ENCODE results near the gene SLK. TPM values are rescaled to one million over a fixed set of nuclear protein-coding genes. Genes with fewer than 3 reads are reported as not detected.
A peak's percentile ranks its signal among the peaks of the same experiment; 100 is the strongest.

Gene SLK
- total RNA-seq, 2 experiments from 2014 or later, result 19.4 to 19.9 TPM

DNA sequence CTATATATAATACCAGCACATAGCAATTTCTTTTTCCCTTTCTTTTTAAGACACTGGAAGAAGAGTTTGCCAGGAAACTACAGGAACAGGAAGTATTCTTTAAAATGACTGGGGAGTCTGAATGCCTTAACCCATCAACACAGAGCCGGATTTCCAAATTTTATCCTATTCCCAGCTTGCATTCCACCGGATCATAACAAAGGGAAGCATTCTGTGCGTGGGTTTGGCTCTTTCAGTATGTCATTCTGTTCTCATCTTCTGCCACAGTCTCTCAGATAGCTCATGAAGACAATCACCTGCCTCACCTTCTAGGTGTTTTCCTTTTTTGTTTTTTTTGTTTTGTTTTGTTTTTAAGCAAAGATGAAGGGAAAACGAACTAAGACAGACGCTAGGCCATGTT lies 58.6 kb downstream of the SLK start:
- no peak for DNase-seq (ENCODE audit: low spot score)
- H3K4me3 ChIP-seq (ENCODE audit: low read depth, low read length, poor library complexity, severe bottlenecking), result no peak overlapping the region
- H3K4me1 ChIP-seq (ENCODE audit: insufficient read depth, low read length, poor library complexity, severe bottlenecking), result no peaks in the 10 kb centered on the region
- no peaks in the 10 kb centered on the region for H3K9me2 ChIP-seq (ENCODE audit: insufficient read depth, low read length)
- H3K9me3 ChIP-seq (ENCODE audit: low read length), result no peaks in the 10 kb centered on the region
- ChIA-PET POLR2A (interaction anchor here (0.9 kb wide), 1 partner anchor 10 kb away, joined by 3 read pairs; no protein-coding TSS in a partner anchor), CTCF (ENCODE audit: unreplicated experiment) (no interaction called here)
- BruUV-seq (replicated peaks), result no TSS peak
- H3K4me2 ChIP-seq (ENCODE audit: low read length), result no peak overlapping the region
- H3K36me3 ChIP-seq (ENCODE audit: insufficient read depth, low read length), result peaks cover 52% of the 10 kb centered on the region
- H2AFZ ChIP-seq (ENCODE audit: low read length), result no peak overlapping the region
- intact Hi-C loops (cut with micrococcal nuclease; ENCODE audit: unreplicated experiment), result no loop called here
- TF ChIP-seq, protein P1, sequence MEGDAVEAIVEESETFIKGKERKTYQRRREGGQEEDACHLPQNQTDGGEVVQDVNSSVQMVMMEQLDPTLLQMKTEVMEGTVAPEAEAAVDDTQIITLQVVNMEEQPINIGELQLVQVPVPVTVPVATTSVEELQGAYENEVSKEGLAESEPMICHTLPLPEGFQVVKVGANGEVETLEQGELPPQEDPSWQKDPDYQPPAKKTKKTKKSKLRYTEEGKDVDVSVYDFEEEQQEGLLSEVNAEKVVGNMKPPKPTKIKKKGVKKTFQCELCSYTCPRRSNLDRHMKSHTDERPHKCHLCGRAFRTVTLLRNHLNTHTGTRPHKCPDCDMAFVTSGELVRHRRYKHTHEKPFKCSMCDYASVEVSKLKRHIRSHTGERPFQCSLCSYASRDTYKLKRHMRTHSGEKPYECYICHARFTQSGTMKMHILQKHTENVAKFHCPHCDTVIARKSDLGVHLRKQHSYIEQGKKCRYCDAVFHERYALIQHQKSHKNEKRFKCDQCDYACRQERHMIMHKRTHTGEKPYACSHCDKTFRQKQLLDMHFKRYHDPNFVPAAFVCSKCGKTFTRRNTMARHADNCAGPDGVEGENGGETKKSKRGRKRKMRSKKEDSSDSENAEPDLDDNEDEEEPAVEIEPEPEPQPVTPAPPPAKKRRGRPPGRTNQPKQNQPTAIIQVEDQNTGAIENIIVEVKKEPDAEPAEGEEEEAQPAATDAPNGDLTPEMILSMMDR (conservative IDR thresholded peaks at IDR 0.05; ENCODE audit: low read length), result no peak
- TF ChIP-seq EZH2phosphoT487 (IDR thresholded peaks at IDR 0.05; ENCODE audit: borderline replicate concordance, low read depth, low read length), result no peak
- no peak overlapping the region for H3K27ac ChIP-seq (ENCODE audit: low read depth, low read length, poor library complexity, severe bottlenecking)
- H3K79me2 ChIP-seq (ENCODE audit: insufficient read depth, low read depth, low read length), result no peaks in the 10 kb centered on the region
- H4K20me1 ChIP-seq (ENCODE audit: insufficient read depth, low read length), result no peaks in the 10 kb centered on the region

DNA sequence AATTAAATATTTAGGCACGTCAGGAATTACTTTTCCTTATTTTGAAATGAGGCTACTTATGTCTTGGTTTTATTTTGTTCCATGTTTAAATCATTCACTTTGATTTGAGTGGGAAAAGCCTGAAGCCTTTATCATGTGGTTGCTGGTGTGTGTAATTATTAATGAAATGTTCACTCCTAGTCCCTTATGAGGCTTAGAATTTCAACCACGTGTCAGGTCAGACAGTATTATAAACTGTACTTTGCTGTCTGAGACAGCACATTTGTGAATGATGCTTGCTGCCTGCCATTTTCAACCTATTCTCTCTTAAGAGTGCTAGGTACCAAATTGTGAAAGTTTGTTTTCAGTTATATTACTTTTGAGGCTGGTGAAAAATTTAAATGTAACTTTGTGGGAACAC lies 59.8 kb downstream of the SLK start:
- Histone ChIP-seq H3K4me2 (ENCODE audit: low read length) (no peak overlapping the region), H4K20me1 (ENCODE audit: insufficient read depth, low read length) (no peaks in the 10 kb centered on the region), H2AFZ (ENCODE audit: low read length) (no peak overlapping the region), H3K27ac (ENCODE audit: low read depth, low read length, poor library complexity, severe bottlenecking) (no peak overlapping the region), H3K79me2 (ENCODE audit: insufficient read depth, low read depth, low read length) (no peaks in the 10 kb centered on the region), H3K9me2 (ENCODE audit: insufficient read depth, low read length) (no peaks in the 10 kb centered on the region), H3K36me3 (ENCODE audit: insufficient read depth, low read length) (peaks cover 40% of the 10 kb centered on the region), H3K4me1 (ENCODE audit: insufficient read depth, low read length, poor library complexity, severe bottlenecking) (no peaks in the 10 kb centered on the region), H3K4me3 (ENCODE audit: low read depth, low read length, poor library complexity, severe bottlenecking) (no peak overlapping the region), H3K9me3 (ENCODE audit: low read length) (no peaks in the 10 kb centered on the region)
- intact Hi-C loops (cut with micrococcal nuclease; ENCODE audit: unreplicated experiment), result no loop called here
- POLR2A ChIA-PET, result no interaction called here
- no TSS peak for BruUV-seq (replicated peaks)
- no peak for DNase-seq (ENCODE audit: low spot score)
- CTCF ChIA-PET (ENCODE audit: unreplicated experiment), result no interaction called here
- no peak for TF ChIP-seq EZH2phosphoT487 (IDR thresholded peaks at IDR 0.05; ENCODE audit: borderline replicate concordance, low read depth, low read length)
- TF ChIP-seq, protein P1 (conservative IDR thresholded peaks at IDR 0.05; ENCODE audit: low read length), result no peak

DNA sequence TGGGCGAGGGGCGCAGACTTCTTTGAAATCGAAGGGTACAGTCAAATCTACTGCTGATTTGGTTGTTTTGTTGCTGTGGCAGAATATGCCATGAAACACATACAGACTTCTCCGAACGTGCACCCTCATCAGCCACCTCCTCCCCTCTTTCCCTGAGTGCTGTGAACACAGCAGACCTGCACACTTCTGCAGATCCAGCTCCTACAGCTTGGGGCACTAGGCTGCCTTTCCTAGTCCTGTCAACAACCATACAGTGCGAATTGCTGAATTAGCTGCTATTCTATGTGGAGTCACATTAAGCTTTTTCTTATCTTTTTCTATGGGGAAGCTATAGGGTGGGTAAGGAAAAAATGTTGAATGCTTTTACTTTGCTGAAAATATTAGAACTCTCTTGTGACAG lies 61.2 kb downstream of the SLK start:
- Histone ChIP-seq H2AFZ (ENCODE audit: low read length) (no peak overlapping the region), H3K36me3 (ENCODE audit: insufficient read depth, low read length) (peaks cover 29% of the 10 kb centered on the region), H3K9me3 (ENCODE audit: low read length) (no peaks in the 10 kb centered on the region), H3K27ac (ENCODE audit: low read depth, low read length, poor library complexity, severe bottlenecking) (no peak overlapping the region), H3K9me2 (ENCODE audit: insufficient read depth, low read length) (no peaks in the 10 kb centered on the region), H4K20me1 (ENCODE audit: insufficient read depth, low read length) (no peaks in the 10 kb centered on the region), H3K79me2 (ENCODE audit: insufficient read depth, low read depth, low read length) (no peaks in the 10 kb centered on the region), H3K4me1 (ENCODE audit: insufficient read depth, low read length, poor library complexity, severe bottlenecking) (no peaks in the 10 kb centered on the region), H3K4me3 (ENCODE audit: low read depth, low read length, poor library complexity, severe bottlenecking) (no peak overlapping the region), H3K4me2 (ENCODE audit: low read length) (no peak overlapping the region)
- intact Hi-C loops (cut with micrococcal nuclease; ENCODE audit: unreplicated experiment), result no loop called here
- TF ChIP-seq EZH2phosphoT487 (IDR thresholded peaks at IDR 0.05; ENCODE audit: borderline replicate concordance, low read depth, low read length), result no peak
- TF ChIP-seq, protein P1 (conservative IDR thresholded peaks at IDR 0.05; ENCODE audit: low read length), result peak; percentile 50
- no TSS peak for BruUV-seq (replicated peaks)
- DNase-seq (ENCODE audit: low spot score), result peak; percentile 14
- POLR2A ChIA-PET, result interaction anchor here (1.3 kb wide), 1 partner anchor 10 kb away, joined by 3 read pairs; no protein-coding TSS in a partner anchor
- CTCF ChIA-PET (ENCODE audit: unreplicated experiment), result no interaction called here
